Lower leg skin (tissue), 3 donors: ENCODE data around the gene IPO13.

Experiments used
- POLR2A ChIP-seq, 2 donors: fragments of 450-650 bp; IDR thresholded peaks; one replicate each; pipeline ENCODE4 v1.6.1; 2016 to 2017; ENCODE audit warnings: antibody characterized with exemption in 2 of 2, mild to moderate bottlenecking in 1 of 2, moderate library complexity in 1 of 2
- TF ChIP-seq, protein P1 (sequence below), 3 donors: fragments of 450-650 bp; IDR thresholded peaks; one replicate each; pipeline ENCODE4 v1.5.1; 2016; ENCODE audit warnings: antibody characterized with exemption in 3 of 3, mild to moderate bottlenecking in 3 of 3, moderate library complexity in 2 of 3

DNA sequence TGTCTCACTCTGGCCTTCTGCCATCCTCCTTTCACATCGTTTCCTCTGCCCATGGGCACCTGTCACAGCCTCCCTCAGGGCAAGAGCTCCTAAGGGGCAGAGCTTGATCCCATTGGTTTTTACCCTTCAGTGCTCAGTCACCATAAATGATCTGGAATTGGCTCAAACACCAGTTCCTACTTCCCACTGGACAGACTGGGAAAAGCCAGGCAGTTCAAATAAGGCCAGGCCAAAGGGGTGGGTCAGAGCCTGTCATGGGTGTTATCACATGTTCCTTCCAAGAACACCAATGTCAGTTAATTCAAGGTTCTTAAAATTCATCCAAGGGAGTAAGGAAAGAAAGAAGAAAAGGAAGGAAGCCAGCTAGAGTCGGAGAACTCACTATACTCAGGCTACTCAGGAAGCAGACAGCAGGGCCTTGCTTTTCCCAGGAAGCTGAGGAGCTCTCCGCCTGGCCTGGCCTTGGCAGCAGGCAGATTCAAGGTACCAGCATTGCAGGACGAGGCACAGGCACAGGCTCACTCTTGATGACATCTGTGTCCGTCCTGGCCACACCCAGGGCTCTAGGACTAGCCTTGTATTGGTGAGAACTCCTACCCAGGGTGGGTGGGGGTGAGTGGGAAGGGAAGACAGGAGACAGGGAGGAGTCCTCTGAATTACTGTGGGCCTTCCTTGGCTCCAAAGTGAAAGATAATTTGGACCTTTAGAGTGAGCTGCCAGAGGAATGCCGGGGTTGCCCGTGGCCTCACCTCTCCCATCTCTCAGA is 45.4 kb upstream of the IPO13 start:
- no peak for TF ChIP-seq POLR2A (IDR thresholded peaks at IDR 0.05)
- TF ChIP-seq, protein P1, sequence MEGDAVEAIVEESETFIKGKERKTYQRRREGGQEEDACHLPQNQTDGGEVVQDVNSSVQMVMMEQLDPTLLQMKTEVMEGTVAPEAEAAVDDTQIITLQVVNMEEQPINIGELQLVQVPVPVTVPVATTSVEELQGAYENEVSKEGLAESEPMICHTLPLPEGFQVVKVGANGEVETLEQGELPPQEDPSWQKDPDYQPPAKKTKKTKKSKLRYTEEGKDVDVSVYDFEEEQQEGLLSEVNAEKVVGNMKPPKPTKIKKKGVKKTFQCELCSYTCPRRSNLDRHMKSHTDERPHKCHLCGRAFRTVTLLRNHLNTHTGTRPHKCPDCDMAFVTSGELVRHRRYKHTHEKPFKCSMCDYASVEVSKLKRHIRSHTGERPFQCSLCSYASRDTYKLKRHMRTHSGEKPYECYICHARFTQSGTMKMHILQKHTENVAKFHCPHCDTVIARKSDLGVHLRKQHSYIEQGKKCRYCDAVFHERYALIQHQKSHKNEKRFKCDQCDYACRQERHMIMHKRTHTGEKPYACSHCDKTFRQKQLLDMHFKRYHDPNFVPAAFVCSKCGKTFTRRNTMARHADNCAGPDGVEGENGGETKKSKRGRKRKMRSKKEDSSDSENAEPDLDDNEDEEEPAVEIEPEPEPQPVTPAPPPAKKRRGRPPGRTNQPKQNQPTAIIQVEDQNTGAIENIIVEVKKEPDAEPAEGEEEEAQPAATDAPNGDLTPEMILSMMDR (IDR thresholded peaks at IDR 0.05), result no peak
